Thyroid gland (tissue), 4 donors: Measurements from ENCODE around the gene HOXD8. TPM values are rescaled to one million over a fixed set of nuclear protein-coding genes. Genes with fewer than 3 reads are reported as not detected.

ENCODE experiments used
- DNase-seq, 2 donors: peaks; one replicate each; pipeline ENCODE4 v3.0.0-alpha.2; 2019
- H3K27ac ChIP-seq, 3 donors: fragments of 200-600 bp; sonication (generic); 1 replicate in 2 of 3; 2 replicates in 1 of 3; pipeline ENCODE4 v1.5.1; 2016 to 2019; ENCODE audit warnings: mild to moderate bottlenecking in 1 of 3, moderate library complexity in 1 of 3
- H3K27me3 ChIP-seq: fragments of 200-600 bp; sonication (generic); one replicate; pipeline ENCODE4 v1.5.1; 2019
- H3K36me3 ChIP-seq, 2 donors: fragments of 200-600 bp; sonication (generic); one replicate each; pipeline ENCODE4 v1.5.1; 2016 to 2019
- H3K4me1 ChIP-seq, 2 donors: fragments of 200-600 bp; sonication (generic); one replicate each; pipeline ENCODE4 v1.5.1; 2017 to 2019
- H3K4me3 ChIP-seq, 3 donors: fragments of 200-600 bp; sonication (generic); replicated peaks in 1 of 3; 1 replicate in 2 of 3; 2 replicates in 1 of 3; pipeline ENCODE4 v1.5.1; 2016; ENCODE audit warnings: mild to moderate bottlenecking in 1 of 3
- H3K9me3 ChIP-seq: fragments of 200-600 bp; sonication (generic); one replicate; pipeline ENCODE4 v1.5.1; 2017
- CTCF ChIP-seq, 6 experiments: fragments of 200-600 bp in 3 of 6; fragments of 450-650 bp in 3 of 6; sonication (generic) in 3 of 6; IDR thresholded peaks; one replicate each; pipeline ENCODE4 v1.5.1; 2016 to 2019; ENCODE audit warnings: antibody characterized with exemption in 6 of 6, mild to moderate bottlenecking in 2 of 6, inconsistent platforms in 1 of 6, moderate library complexity in 1 of 6
- POLR2A ChIP-seq, 2 donors: fragments of 450-650 bp; IDR thresholded peaks; one replicate each; pipeline ENCODE4 v1.6.1; 2017; ENCODE audit warnings: antibody characterized with exemption in 2 of 2, mild to moderate bottlenecking in 2 of 2, moderate library complexity in 1 of 2
- WGBS, 2 donors: methylation state at CpG; one replicate each; pipeline ENCODE4 v1.1.5; 2017; 5-methylcytosine and 5-hydroxymethylcytosine counted together
- intact Hi-C: fragments of 100-400 bp; cut with DNase I; formaldehyde crosslinking; loops from one replicate; pipeline ENCODE4 v1.15.1; 2023
- total RNA-seq, 4 donors: library from RNA; depleted of rRNA; stranded (reverse); fragments of >200 nt; gene quantifications; one replicate each; pipeline ENCODE4 v1.2.3, GENCODE V29; 2016

HOXD8 gene
- total RNA-seq, 4 donors from 2014 or later, result 4.1 to 24.9 (median 9.9) TPM

GRCh38 chr2:176106581-176107539 is 22.6 kb upstream of the HOXD8 start, which contains the start of gene HOXD11:
HOXD11 (plus strand) TSS chr2:176107280; CDS start chr2:176107356, 76 bp downstream.
- intact Hi-C loops, result no loop called here

DNA sequence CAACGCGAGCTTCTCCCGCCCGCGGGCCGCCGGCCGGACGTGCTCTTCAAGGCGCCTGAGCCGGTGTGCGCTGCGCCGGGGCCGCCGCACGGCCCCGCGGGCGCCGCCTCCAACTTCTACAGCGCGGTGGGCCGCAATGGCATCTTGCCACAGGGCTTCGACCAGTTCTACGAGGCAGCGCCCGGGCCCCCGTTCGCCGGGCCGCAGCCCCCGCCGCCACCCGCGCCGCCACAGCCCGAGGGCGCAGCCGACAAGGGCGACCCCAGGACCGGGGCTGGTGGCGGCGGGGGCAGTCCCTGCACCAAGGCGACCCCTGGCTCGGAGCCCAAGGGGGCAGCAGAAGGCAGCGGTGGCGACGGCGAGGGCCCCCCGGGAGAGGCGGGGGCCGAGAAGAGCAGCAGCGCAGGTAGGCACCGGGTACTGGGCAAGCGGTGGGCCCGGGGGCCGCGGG is 21.7 kb upstream of the HOXD8 start:
- Histone ChIP-seq H3K27me3 (peaks cover 76% of the 10 kb centered on the region), H3K36me3 (no peaks in the 10 kb centered on the region), H3K9me3 (no peaks in the 10 kb centered on the region), H3K27ac (no peak overlapping the region), H3K4me3 (no peak overlapping the region), H3K4me1 (peaks cover 10 to 33% of the 10 kb centered on the region in 2 donors)
- 0% methylated on average over 5 to 8 of the region's 59 CpGs for WGBS, 2 donors
- intact Hi-C loops, result no loop called here
- no peak for DNase-seq
- TF ChIP-seq POLR2A (IDR thresholded peaks at IDR 0.05) (no peak), CTCF (IDR thresholded peaks at IDR 0.05) (no peak)

More at GRCh38 chr2:176106581-176107539, 22.6 kb upstream of the HOXD8 start, which contains the start of gene HOXD11:
- Histone ChIP-seq H3K4me3 (peak within 1 kb of the TSS in 1 of 3 donors; percentile 9), H3K27me3 (peaks cover 74% of the 10 kb centered on the region), H3K4me1 (peaks cover 10 to 33% of the 10 kb centered on the region in 2 donors), H3K36me3 (no peaks in the 10 kb centered on the region), H3K9me3 (no peaks in the 10 kb centered on the region), H3K27ac (no peak within 1 kb of the TSS)
- TF ChIP-seq POLR2A (IDR thresholded peaks at IDR 0.05), result no peak
- WGBS, 2 donors, result 2 to 3% methylated on average over 37 to 48 of the region's 85 CpGs
- peak in 1 of 2 donors; percentile 35 for DNase-seq

DNA sequence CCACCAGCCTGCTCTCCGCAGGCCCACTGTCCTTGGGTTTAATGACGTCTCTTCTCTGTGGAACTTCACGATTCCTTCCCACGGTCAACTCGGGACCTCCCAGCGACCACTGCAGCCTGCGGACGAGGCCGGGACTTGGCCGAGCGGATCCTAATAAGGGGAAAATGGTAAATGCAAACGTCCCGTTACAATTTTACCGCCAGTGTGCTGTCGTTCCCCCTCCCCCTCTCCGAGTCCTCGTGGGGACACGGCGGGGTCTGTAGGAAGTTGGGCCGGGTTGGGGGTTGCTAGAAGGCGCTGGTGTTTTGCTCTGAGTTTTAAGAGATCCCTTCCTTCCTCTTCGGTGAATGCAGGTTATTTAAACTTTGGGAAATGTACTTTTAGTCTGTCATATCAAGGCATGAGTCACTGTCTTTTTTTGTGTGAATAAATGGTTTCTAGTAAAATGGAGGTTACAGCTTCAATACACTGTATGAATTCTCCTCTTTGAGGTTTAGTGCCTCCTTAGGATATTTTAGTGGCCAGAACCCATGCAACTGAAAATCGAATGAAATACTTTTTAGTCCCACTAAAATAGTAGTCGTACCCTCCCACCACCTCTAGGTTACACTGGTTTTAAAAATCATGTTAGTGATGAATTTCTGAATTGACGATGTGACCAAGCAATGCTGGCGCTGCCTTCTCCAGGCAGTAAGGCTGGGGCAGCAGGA is 20.2 kb upstream of the HOXD8 start:
- intact Hi-C loops, result no loop called here
- H3K36me3 ChIP-seq, result no peaks in the 10 kb centered on the region
- H3K4me1 ChIP-seq, result peaks cover 7 to 31% of the 10 kb centered on the region in 2 donors
- no peaks in the 10 kb centered on the region for H3K9me3 ChIP-seq
- no peak for TF ChIP-seq CTCF (IDR thresholded peaks at IDR 0.05)
- no peak for TF ChIP-seq POLR2A (IDR thresholded peaks at IDR 0.05)
- no peak overlapping the region for H3K4me3 ChIP-seq
- H3K27me3 ChIP-seq, result peaks cover 74% of the 10 kb centered on the region
- no peak for DNase-seq
- H3K27ac ChIP-seq, result no peak overlapping the region
- WGBS, 2 donors, result 12 to 13% methylated on average over 26 of the region's 26 CpGs

- Histone ChIP-seq H3K27me3 (peaks cover 73% of the 10 kb centered on the region), H3K4me1 (peaks cover 1 to 26% of the 10 kb centered on the region in 2 donors)
Observed at GRCh38 chr2:176109946-176110345, 19.6 kb upstream of the HOXD8 start.

More at GRCh38 chr2:176109946-176110345, 19.6 kb upstream of the HOXD8 start:
- no peaks in the 10 kb centered on the region for H3K9me3 ChIP-seq
- no peaks in the 10 kb centered on the region for H3K36me3 ChIP-seq
- no peak overlapping the region for H3K4me3 ChIP-seq
- H3K27ac ChIP-seq, result no peak overlapping the region
- no peak for DNase-seq
- 14 to 21% methylated on average over 4 of the region's 4 CpGs for WGBS, 2 donors
- TF ChIP-seq CTCF (IDR thresholded peaks at IDR 0.05) (no peak), POLR2A (IDR thresholded peaks at IDR 0.05) (no peak)
- intact Hi-C loops, result no loop called here
